ENCODE results near the gene VPS39. TPM values are rescaled to one million over a fixed set of nuclear protein-coding genes. Genes with fewer than 3 reads are reported as not detected.

The VPS39 gene
- total RNA-seq, 1 experiment from 2014 or later = 28.5 TPM

GRCh38 chr15:42182961-42183360 is 25.1 kb downstream of the VPS39 start:
- no peak overlapping the region for H2AFZ ChIP-seq (ENCODE audit: low read length)
- no peaks in the 10 kb centered on the region for H3F3A ChIP-seq (ENCODE audit: low read length, unreplicated experiment)
- TF ChIP-seq EZH2phosphoT487 (IDR thresholded peaks at IDR 0.05; ENCODE audit: borderline replicate concordance, low read length) (no peak), EZH2 (IDR thresholded peaks at IDR 0.05; ENCODE audit: low read length, unreplicated experiment) (no peak), CTCF (conservative IDR thresholded peaks at IDR 0.05; ENCODE audit: low read depth, low read length) (no peak)
- H3K9me2 ChIP-seq (replicated peaks; ENCODE audit: low read length) = no peaks in the 10 kb centered on the region
- ChIA-PET CTCF (no interaction called here), POLR2A (ENCODE audit: unreplicated experiment) (no interaction called here)
- no peaks in the 10 kb centered on the region for H3K4me1 ChIP-seq (ENCODE audit: insufficient read depth, low read length)
- DNase-seq = no peak
- intact Hi-C loops (cut with micrococcal nuclease) = no loop called here
- no peak for ATAC-seq
- H3K27ac ChIP-seq (ENCODE audit: low read length) = no peak overlapping the region
- H3K4me2 ChIP-seq (ENCODE audit: low read length) = no peak overlapping the region
- no peak overlapping the region for H3K4me3 ChIP-seq (ENCODE audit: low read length)
- H3K79me2 ChIP-seq (ENCODE audit: low read length) = no peaks in the 10 kb centered on the region
- H4K20me1 ChIP-seq (ENCODE audit: low read length) = no peaks in the 10 kb centered on the region
- no peaks in the 10 kb centered on the region for H3K27me3 ChIP-seq (ENCODE audit: low read length)
- no TSS peak for BruUV-seq (replicated peaks)
- peaks cover 37% of the 10 kb centered on the region for H3K36me3 ChIP-seq (ENCODE audit: low read depth, low read length)
- H3K9me3 ChIP-seq (ENCODE audit: low read length) = no peaks in the 10 kb centered on the region
- no peak overlapping the region for H3K9ac ChIP-seq (ENCODE audit: low read length)

- ChIA-PET POLR2A (ENCODE audit: unreplicated experiment) (no interaction called here), CTCF (no interaction called here)
- no peaks in the 10 kb centered on the region for H3K9me3 ChIP-seq (ENCODE audit: low read length)
- no peak overlapping the region for H3K4me3 ChIP-seq (ENCODE audit: low read length)
- no peaks in the 10 kb centered on the region for H4K20me1 ChIP-seq (ENCODE audit: low read length)
- no peaks in the 10 kb centered on the region for H3K27me3 ChIP-seq (ENCODE audit: low read length)
- no peaks in the 10 kb centered on the region for H3K79me2 ChIP-seq (ENCODE audit: low read length)
- no peak overlapping the region for H2AFZ ChIP-seq (ENCODE audit: low read length)
- H3K36me3 ChIP-seq (ENCODE audit: low read depth, low read length) = peaks cover 39% of the 10 kb centered on the region
- DNase-seq = no peak
- H3K4me2 ChIP-seq (ENCODE audit: low read length) = no peak overlapping the region
- BruUV-seq (replicated peaks) = no TSS peak
- H3K9ac ChIP-seq (ENCODE audit: low read length) = no peak overlapping the region
- TF ChIP-seq CTCF (conservative IDR thresholded peaks at IDR 0.05; ENCODE audit: low read depth, low read length) (no peak), EZH2 (IDR thresholded peaks at IDR 0.05; ENCODE audit: low read length, unreplicated experiment) (no peak), EZH2phosphoT487 (IDR thresholded peaks at IDR 0.05; ENCODE audit: borderline replicate concordance, low read length) (no peak)
- no peak overlapping the region for H3K27ac ChIP-seq (ENCODE audit: low read length)
- intact Hi-C loops (cut with micrococcal nuclease) = no loop called here
- no peak for ATAC-seq
- no peaks in the 10 kb centered on the region for H3K9me2 ChIP-seq (replicated peaks; ENCODE audit: low read length)
- no peaks in the 10 kb centered on the region for H3F3A ChIP-seq (ENCODE audit: low read length, unreplicated experiment)
- no peaks in the 10 kb centered on the region for H3K4me1 ChIP-seq (ENCODE audit: insufficient read depth, low read length)
Observed at GRCh38 chr15:42182328-42182886, 25.7 kb downstream of the VPS39 start.

GRCh38 chr15:42178056-42178455 is 30.0 kb downstream of the VPS39 start:
- intact Hi-C loops (cut with micrococcal nuclease) = no loop called here
- CTCF ChIA-PET = no interaction called here
- no TSS peak for BruUV-seq (replicated peaks)

More at GRCh38 chr15:42178056-42178455, 30.0 kb downstream of the VPS39 start:
- no peak for TF ChIP-seq EZH2 (IDR thresholded peaks at IDR 0.05; ENCODE audit: low read length, unreplicated experiment)
- TF ChIP-seq CTCF (conservative IDR thresholded peaks at IDR 0.05; ENCODE audit: low read depth, low read length) = no peak
- no peak for TF ChIP-seq EZH2phosphoT487 (IDR thresholded peaks at IDR 0.05; ENCODE audit: borderline replicate concordance, low read length)
- POLR2A ChIA-PET (ENCODE audit: unreplicated experiment) = interaction anchor here (0.5 kb wide), 1 partner anchor 11 kb away, joined by 4 read pairs; no protein-coding TSS in a partner anchor
- Histone ChIP-seq H3K79me2 (ENCODE audit: low read length) (no peaks in the 10 kb centered on the region), H3K9me3 (ENCODE audit: low read length) (no peaks in the 10 kb centered on the region), H3F3A (ENCODE audit: low read length, unreplicated experiment) (no peaks in the 10 kb centered on the region), H3K4me1 (ENCODE audit: insufficient read depth, low read length) (no peaks in the 10 kb centered on the region), H3K36me3 (ENCODE audit: low read depth, low read length) (peaks cover 25% of the 10 kb centered on the region; the same call in 1 of the 2 replicates), H3K9ac (ENCODE audit: low read length) (no peak overlapping the region), H2AFZ (ENCODE audit: low read length) (no peak overlapping the region), H3K9me2 (replicated peaks; ENCODE audit: low read length) (no peaks in the 10 kb centered on the region), H4K20me1 (ENCODE audit: low read length) (no peaks in the 10 kb centered on the region), H3K27ac (ENCODE audit: low read length) (no peak overlapping the region), H3K4me3 (ENCODE audit: low read length) (no peak overlapping the region), H3K4me2 (ENCODE audit: low read length) (no peak overlapping the region), H3K27me3 (ENCODE audit: low read length) (no peaks in the 10 kb centered on the region)
- ATAC-seq (no peak), DNase-seq (no peak)

All from PC-3 (cell line).